GM19023 (cell line): ENCODE data around the gene PLSCR3.
A peak's percentile ranks its signal among the peaks of the same experiment; 100 is the strongest.

Source experiments
- ATAC-seq: cut with Tn5 transposase; IDR thresholded peaks from one replicate; pipeline ENCODE4 v1.9.1; 2021; ENCODE audit warnings: mild to moderate bottlenecking, moderate library complexity; ENCODE audit not compliant: unreplicated experiment

PLSCR3 gene

GRCh38 chr17:7394452-7395191, at the start of gene PLSCR3:
PLSCR3 (minus strand) TSS chr17:7394525; CDS start chr17:7394110, 415 bp downstream.
- ATAC-seq, result peak; percentile 86

GRCh38 chr17:7443499-7444485, 49.5 kb upstream of the PLSCR3 start:
- ATAC-seq, result no peak

DNA sequence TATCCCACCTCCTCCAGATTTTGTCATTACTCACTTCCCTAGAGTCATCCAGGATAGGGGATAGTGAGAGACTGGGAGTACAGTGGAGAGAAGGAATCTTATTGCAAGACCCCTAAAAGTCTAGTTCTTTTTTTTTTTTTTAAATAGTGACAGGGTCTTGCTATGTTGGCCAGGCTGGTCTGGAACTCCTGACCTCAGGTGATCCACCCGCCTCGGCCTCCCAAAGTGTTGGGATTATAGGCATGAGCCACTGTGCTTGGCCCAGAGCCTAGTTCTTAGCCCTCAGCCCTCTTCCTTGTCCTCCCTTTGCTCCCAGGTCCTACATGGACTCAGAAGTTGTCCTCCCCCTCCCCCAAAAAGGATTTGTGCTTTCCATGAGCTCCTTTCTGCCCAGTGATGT, 47.8 kb upstream of the PLSCR3 start:
- no peak for ATAC-seq

DNA sequence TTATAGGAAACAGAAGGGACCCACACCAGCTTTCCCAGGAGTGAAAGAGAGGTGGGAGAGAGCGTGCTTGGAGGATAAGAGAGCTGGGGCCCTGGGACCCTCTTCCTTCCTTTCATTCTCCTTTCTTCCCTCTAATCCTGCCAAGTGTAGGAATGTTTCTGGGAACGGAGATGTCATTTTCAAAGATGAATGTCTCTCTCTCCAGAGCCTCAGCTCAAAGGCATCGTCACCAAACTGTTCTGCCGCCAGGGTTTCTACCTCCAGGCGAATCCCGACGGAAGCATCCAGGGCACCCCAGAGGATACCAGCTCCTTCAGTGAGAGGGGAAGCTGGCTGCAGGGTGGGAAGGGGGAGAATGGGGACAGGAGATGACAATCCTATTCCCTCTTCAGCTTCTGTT, 46.9 kb upstream of the PLSCR3 start:
- no peak for ATAC-seq

- ATAC-seq, result no peak
Measured at GRCh38 chr17:7440834-7441195, 46.5 kb upstream of the PLSCR3 start.

GRCh38 chr17:7440113-7440833, 45.9 kb upstream of the PLSCR3 start:
- ATAC-seq, result no peak

DNA sequence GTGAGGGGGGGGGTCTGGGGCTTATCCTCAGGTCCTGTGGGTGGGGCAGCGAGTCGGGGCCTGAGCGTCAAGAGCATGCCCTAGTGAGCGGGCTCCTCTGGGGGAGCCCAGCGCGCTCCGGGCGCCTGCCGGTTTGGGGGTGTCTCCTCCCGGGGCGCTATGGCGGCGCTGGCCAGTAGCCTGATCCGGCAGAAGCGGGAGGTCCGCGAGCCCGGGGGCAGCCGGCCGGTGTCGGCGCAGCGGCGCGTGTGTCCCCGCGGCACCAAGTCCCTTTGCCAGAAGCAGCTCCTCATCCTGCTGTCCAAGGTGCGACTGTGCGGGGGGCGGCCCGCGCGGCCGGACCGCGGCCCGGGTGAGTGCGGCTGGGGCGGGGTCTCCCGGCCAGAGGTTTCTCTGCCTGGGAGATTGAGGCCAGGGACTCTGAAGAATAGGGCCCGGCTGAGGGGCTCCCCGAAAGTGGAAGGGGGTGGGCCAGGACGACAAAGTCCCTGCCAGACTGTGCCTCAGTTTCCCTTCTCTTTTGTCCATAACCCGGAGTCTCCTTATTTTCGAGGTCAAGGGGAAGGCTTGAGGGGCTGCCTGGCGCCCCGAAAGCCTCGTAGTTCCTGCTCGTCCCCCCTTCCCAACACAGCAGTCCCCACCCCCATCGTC, 45.3 kb upstream of the PLSCR3 start, which contains the start of gene FGF11:
Gene FGF11 (plus strand): TSS at position 51 of the 651 bp plus-strand sequence. CDS start 109 bp downstream, at position 160.
- no peak for ATAC-seq

- ATAC-seq, result no peak
Measured at GRCh38 chr17:7438656-7439460, 44.5 kb upstream of the PLSCR3 start.

- ATAC-seq, result no peak
Measured at GRCh38 chr17:7437950-7438614, 43.8 kb upstream of the PLSCR3 start.

GRCh38 chr17:7437369-7437863, 43.1 kb upstream of the PLSCR3 start:
- ATAC-seq, result no peak

DNA sequence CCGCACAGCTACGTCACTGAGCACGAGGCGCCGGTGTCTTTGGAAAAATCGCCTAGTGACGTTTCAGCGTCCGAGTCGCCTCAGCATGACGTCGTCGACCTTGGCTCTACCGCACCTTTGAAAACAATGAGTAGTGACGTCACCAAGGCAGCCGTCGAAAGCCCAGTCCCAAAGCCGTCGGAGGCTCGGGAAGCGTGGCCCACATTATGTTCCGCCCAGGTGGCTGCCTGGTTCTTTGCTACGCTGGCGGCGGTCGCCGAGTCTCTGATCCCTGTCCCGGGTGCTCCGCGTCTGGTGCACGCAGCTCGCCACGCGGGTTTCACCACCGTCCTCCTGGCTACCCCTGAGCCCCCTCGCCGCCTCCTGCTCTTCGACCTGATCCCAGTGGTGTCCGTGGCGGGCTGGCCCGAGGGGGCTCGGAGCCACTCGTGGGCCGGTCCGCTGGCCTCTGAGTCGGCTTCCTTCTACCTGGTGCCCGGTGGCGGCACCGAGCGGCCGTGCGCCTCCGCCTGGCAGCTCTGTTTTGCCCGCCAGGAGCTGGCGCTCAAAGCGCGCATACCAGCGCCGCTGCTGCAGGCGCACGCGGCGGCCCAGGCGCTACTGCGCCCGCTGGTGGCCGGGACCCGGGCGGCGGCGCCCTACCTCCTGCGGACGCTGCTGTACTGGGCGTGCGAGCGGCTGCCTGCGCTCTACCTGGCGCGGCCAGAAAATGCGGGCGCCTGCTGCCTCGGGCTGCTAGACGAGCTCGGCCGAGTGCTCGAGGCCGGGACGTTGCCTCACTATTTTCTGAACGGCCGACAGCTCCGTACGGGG, 42.4 kb upstream of the PLSCR3 start:
- no peak for ATAC-seq

GRCh38 chr17:7435676-7436555, 41.6 kb upstream of the PLSCR3 start:
- peak; percentile 17 for ATAC-seq

DNA sequence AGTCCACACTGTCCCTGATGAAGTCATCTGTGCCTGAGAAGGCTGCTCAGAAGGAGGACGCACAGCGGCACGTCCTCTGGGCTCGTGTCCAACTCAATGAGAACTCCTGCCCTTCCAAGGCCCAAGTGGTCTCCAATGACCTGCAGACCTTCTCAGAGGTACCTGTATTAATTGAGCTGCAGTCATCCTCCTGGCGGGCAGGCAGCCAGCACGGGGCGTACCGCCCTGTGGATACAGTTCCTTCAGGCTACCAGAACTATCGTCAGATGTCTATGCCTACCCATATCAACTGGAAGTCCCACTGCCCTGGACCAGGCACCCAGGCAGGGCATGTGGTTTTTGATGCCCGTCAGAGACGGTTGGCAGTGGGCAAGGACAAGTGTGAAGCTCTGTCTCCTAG, 38.0 kb upstream of the PLSCR3 start:
- ATAC-seq, result no peak

- no peak for ATAC-seq
Measured at GRCh38 chr17:7431231-7431630, 36.9 kb upstream of the PLSCR3 start.

GRCh38 chr17:7429722-7430121, 35.4 kb upstream of the PLSCR3 start:
- ATAC-seq, result no peak

DNA sequence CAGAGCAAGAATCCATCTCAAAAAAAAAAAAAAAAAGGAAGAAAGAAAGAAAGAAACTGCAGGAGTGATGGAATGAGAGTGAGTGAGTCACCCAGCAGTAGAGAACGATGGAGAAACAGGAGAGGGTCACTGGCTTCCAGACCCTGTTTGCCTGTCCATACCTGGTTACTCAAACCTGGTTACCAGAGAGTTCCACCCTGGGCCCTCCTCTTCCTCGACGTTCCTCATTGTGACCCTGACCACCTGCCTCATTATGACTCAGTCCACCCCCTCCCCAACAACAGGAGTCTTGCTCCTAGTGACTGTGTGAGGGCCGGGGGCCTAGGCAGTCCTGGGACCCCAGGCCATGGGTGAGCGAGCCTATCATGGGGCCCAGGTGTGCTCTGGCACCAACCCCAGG, 34.2 kb upstream of the PLSCR3 start, which contains the start of gene SPEM3:
Gene SPEM3 (plus strand): TSS at position 301 of the 400 bp plus-strand sequence. CDS start 46 bp downstream, at position 347.
- ATAC-seq, result no peak

DNA sequence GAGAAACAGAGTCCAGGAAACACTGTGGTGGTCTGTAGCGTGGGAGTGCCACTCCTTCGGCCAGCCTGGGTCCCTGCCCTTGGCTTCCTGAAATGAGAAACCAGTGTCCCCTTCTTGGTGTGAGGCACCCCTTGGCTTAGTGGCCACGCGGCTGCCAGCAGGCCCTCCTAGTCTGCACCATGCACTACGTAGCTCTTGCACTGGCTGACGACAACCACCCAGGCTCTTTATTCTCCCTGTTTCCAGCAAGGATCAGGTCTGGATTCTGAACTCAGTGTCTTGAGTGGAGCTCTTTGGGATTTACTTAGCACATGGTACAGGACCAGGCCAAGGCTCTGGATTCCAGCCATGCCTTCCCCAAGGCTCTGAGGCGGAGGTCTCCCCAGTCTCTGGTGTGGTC, 33.2 kb upstream of the PLSCR3 start:
- no peak for ATAC-seq
